Measurements from ENCODE around the gene FBXL13. TPM values are rescaled to one million over a fixed set of nuclear protein-coding genes. Genes with fewer than 3 reads are reported as not detected.

FBXL13 gene
- total and polyA plus RNA-seq, 2 of the 8 experiments (the other 6 are each of a cell fraction or from before 2014, with no cell fraction given): 1.2 to 2.8 TPM

DNA sequence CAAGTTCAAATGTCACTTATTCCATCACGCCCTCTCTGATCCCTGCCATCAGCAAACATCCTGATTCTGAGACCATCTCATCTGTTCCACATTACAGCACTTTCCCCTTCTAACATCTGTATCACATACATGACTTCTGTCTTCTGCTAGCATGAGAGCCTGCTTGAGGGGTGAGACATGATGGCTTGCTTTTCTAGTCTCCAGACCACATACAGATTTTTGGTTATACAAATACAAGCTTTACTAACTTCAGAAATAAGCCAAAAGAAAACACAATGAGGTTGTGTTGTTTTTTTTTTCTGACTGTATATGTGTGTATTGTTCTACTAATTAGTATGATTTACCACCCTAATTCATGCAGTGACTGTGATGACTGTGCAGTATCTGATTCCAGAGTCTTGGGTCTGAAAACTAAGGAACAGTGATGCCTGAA lies 40.0 kb upstream of the FBXL13 start (continued):
- TF ChIP-seq, protein P1, sequence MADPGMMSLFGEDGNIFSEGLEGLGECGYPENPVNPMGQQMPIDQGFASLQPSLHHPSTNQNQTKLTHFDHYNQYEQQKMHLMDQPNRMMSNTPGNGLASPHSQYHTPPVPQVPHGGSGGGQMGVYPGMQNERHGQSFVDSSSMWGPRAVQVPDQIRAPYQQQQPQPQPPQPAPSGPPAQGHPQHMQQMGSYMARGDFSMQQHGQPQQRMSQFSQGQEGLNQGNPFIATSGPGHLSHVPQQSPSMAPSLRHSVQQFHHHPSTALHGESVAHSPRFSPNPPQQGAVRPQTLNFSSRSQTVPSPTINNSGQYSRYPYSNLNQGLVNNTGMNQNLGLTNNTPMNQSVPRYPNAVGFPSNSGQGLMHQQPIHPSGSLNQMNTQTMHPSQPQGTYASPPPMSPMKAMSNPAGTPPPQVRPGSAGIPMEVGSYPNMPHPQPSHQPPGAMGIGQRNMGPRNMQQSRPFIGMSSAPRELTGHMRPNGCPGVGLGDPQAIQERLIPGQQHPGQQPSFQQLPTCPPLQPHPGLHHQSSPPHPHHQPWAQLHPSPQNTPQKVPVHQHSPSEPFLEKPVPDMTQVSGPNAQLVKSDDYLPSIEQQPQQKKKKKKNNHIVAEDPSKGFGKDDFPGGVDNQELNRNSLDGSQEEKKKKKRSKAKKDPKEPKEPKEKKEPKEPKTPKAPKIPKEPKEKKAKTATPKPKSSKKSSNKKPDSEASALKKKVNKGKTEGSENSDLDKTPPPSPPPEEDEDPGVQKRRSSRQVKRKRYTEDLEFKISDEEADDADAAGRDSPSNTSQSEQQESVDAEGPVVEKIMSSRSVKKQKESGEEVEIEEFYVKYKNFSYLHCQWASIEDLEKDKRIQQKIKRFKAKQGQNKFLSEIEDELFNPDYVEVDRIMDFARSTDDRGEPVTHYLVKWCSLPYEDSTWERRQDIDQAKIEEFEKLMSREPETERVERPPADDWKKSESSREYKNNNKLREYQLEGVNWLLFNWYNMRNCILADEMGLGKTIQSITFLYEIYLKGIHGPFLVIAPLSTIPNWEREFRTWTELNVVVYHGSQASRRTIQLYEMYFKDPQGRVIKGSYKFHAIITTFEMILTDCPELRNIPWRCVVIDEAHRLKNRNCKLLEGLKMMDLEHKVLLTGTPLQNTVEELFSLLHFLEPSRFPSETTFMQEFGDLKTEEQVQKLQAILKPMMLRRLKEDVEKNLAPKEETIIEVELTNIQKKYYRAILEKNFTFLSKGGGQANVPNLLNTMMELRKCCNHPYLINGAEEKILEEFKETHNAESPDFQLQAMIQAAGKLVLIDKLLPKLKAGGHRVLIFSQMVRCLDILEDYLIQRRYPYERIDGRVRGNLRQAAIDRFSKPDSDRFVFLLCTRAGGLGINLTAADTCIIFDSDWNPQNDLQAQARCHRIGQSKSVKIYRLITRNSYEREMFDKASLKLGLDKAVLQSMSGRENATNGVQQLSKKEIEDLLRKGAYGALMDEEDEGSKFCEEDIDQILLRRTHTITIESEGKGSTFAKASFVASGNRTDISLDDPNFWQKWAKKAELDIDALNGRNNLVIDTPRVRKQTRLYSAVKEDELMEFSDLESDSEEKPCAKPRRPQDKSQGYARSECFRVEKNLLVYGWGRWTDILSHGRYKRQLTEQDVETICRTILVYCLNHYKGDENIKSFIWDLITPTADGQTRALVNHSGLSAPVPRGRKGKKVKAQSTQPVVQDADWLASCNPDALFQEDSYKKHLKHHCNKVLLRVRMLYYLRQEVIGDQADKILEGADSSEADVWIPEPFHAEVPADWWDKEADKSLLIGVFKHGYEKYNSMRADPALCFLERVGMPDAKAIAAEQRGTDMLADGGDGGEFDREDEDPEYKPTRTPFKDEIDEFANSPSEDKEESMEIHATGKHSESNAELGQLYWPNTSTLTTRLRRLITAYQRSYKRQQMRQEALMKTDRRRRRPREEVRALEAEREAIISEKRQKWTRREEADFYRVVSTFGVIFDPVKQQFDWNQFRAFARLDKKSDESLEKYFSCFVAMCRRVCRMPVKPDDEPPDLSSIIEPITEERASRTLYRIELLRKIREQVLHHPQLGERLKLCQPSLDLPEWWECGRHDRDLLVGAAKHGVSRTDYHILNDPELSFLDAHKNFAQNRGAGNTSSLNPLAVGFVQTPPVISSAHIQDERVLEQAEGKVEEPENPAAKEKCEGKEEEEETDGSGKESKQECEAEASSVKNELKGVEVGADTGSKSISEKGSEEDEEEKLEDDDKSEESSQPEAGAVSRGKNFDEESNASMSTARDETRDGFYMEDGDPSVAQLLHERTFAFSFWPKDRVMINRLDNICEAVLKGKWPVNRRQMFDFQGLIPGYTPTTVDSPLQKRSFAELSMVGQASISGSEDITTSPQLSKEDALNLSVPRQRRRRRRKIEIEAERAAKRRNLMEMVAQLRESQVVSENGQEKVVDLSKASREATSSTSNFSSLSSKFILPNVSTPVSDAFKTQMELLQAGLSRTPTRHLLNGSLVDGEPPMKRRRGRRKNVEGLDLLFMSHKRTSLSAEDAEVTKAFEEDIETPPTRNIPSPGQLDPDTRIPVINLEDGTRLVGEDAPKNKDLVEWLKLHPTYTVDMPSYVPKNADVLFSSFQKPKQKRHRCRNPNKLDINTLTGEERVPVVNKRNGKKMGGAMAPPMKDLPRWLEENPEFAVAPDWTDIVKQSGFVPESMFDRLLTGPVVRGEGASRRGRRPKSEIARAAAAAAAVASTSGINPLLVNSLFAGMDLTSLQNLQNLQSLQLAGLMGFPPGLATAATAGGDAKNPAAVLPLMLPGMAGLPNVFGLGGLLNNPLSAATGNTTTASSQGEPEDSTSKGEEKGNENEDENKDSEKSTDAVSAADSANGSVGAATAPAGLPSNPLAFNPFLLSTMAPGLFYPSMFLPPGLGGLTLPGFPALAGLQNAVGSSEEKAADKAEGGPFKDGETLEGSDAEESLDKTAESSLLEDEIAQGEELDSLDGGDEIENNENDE (IDR thresholded peaks at IDR 0.05; ENCODE audit: insufficient replicate concordance, low read length): no peak
- no peak for TF ChIP-seq JUND (IDR thresholded peaks at IDR 0.05; ENCODE audit: low read length)

All from H1 (cell line).